Tibial nerve (tissue), 3 donors: Measurements from ENCODE around the gene CDK13.

ENCODE experiments used
- CTCF ChIP-seq, 5 experiments: fragments of 200-600 bp in 3 of 5; fragments of 450-650 bp in 2 of 5; sonication (generic) in 3 of 5; IDR thresholded peaks; one replicate each; pipeline ENCODE4 v1.5.1; 2016 to 2019; ENCODE audit warnings: antibody characterized with exemption in 5 of 5, mild to moderate bottlenecking in 3 of 5, moderate library complexity in 2 of 5
- POLR2A ChIP-seq, 2 donors: fragments of 450-650 bp; IDR thresholded peaks; one replicate each; pipeline ENCODE4 v1.6.1; 2017; ENCODE audit warnings: antibody characterized with exemption in 2 of 2, mild to moderate bottlenecking in 2 of 2, moderate library complexity in 2 of 2

- TF ChIP-seq CTCF (IDR thresholded peaks at IDR 0.05) (no peak), POLR2A (IDR thresholded peaks at IDR 0.05) (no peak)
These were observed 58.3 kb downstream of the CDK13 start for GRCh38 chr7:40008223-40008815.
